Measurements from ENCODE around the gene RAB18. TPM values are rescaled to one million over a fixed set of nuclear protein-coding genes. Genes with fewer than 3 reads are reported as not detected.

Gene RAB18
- total RNA-seq, 1 experiment from 2014 or later: 154 TPM

DNA sequence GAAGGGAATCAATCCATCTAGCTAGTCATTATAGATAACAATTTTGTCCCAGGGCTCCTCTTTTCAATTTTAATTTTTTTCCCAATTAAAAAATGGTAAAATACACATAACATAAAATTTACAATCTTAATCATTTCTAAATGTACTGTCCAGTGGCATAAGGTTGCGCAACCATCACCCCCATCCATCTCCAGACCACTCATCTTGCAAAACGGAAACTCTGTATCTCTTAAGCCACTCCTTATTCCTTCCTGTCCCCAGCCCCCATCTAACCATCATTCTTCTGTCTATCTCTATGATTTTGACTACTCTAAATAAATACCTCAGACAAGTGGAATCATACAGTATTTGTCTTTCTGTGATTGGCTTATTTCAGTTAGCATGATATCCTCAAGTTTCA, 46.1 kb upstream of the RAB18 start:
- H3K4me3 ChIP-seq (ENCODE audit: low read depth, low read length): no peak overlapping the region
- H3K9me3 Mint-ChIP-seq (ENCODE audit: unreplicated experiment): no peaks in the 10 kb centered on the region
- H3K9me3 ChIP-seq: no peaks in the 10 kb centered on the region
- CTCF ChIA-PET: no interaction called here
- H3K36me3 Mint-ChIP-seq (ENCODE audit: insufficient read depth, unreplicated experiment): no peaks in the 10 kb centered on the region
- POLR2A ChIA-PET: no interaction called here
- H3K27me3 ChIP-seq (replicated peaks; ENCODE audit: control insufficient read depth, insufficient read depth, low read length): no peaks in the 10 kb centered on the region
- BruUV-seq (replicated peaks): no TSS peak
- peaks cover 53% of the 10 kb centered on the region for H3K4me1 ChIP-seq
- no peak overlapping the region for H3K4me3 Mint-ChIP-seq (ENCODE audit: unreplicated experiment)
- H3K36me3 ChIP-seq (ENCODE audit: control insufficient read depth, insufficient read depth, low read length): no peaks in the 10 kb centered on the region
- no peaks in the 10 kb centered on the region for H3K27me3 Mint-ChIP-seq (ENCODE audit: insufficient read depth, unreplicated experiment)
- intact Hi-C loops (cut with micrococcal nuclease; ENCODE audit: unreplicated experiment): no loop called here
- DNase-seq: no peak
- H3K27ac Mint-ChIP-seq (ENCODE audit: unreplicated experiment): no peak overlapping the region
- peaks cover 48% of the 10 kb centered on the region for H3K4me1 Mint-ChIP-seq (ENCODE audit: low read depth, unreplicated experiment)
- TF ChIP-seq, protein P1, sequence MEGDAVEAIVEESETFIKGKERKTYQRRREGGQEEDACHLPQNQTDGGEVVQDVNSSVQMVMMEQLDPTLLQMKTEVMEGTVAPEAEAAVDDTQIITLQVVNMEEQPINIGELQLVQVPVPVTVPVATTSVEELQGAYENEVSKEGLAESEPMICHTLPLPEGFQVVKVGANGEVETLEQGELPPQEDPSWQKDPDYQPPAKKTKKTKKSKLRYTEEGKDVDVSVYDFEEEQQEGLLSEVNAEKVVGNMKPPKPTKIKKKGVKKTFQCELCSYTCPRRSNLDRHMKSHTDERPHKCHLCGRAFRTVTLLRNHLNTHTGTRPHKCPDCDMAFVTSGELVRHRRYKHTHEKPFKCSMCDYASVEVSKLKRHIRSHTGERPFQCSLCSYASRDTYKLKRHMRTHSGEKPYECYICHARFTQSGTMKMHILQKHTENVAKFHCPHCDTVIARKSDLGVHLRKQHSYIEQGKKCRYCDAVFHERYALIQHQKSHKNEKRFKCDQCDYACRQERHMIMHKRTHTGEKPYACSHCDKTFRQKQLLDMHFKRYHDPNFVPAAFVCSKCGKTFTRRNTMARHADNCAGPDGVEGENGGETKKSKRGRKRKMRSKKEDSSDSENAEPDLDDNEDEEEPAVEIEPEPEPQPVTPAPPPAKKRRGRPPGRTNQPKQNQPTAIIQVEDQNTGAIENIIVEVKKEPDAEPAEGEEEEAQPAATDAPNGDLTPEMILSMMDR (IDR thresholded peaks at IDR 0.05; ENCODE audit: insufficient read depth in 1 of 2, low read depth in 1 of 2, low read length in 1 of 2, severe bottlenecking in 1 of 2, unreplicated experiment in 1 of 2): no peak

DNA sequence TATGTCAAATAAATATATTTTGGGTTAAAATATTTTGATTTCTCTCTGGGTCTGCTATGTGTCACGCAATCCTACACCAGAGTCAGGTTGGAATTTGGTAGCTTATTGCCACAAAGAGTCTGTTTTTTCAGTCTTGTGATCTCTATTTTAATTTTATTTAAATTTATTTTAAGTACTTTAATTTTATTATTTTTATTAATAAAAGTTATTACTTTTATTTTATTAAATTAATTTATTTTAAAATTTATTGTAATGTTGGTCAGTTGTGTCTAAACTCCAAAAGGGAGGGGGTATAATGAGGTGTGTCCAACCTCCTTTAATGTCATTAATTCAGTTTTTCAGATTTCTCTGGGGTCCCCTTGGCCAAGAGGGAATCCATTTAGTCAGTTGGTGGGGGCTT, 42.8 kb upstream of the RAB18 start:
- POLR2A ChIA-PET: no interaction called here
- H3K4me1 Mint-ChIP-seq (ENCODE audit: low read depth, unreplicated experiment): peaks cover 24% of the 10 kb centered on the region
- TF ChIP-seq, protein P1 (IDR thresholded peaks at IDR 0.05; ENCODE audit: insufficient read depth in 1 of 2, low read depth in 1 of 2, low read length in 1 of 2, severe bottlenecking in 1 of 2, unreplicated experiment in 1 of 2): no peak
- Histone ChIP-seq H3K4me3 (ENCODE audit: low read depth, low read length) (no peak overlapping the region), H3K36me3 (ENCODE audit: control insufficient read depth, insufficient read depth, low read length) (no peaks in the 10 kb centered on the region), H3K9me3 (no peaks in the 10 kb centered on the region), H3K4me1 (peaks cover 29% of the 10 kb centered on the region), H3K27me3 (replicated peaks; ENCODE audit: control insufficient read depth, insufficient read depth, low read length) (no peaks in the 10 kb centered on the region)
- no peaks in the 10 kb centered on the region for H3K27me3 Mint-ChIP-seq (ENCODE audit: insufficient read depth, unreplicated experiment)
- no peaks in the 10 kb centered on the region for H3K36me3 Mint-ChIP-seq (ENCODE audit: insufficient read depth, unreplicated experiment)
- H3K27ac Mint-ChIP-seq (ENCODE audit: unreplicated experiment): no peak overlapping the region
- no peak overlapping the region for H3K4me3 Mint-ChIP-seq (ENCODE audit: unreplicated experiment)
- intact Hi-C loops (cut with micrococcal nuclease; ENCODE audit: unreplicated experiment): no loop called here
- BruUV-seq (replicated peaks): no TSS peak
- peaks cover 10% of the 10 kb centered on the region for H3K9me3 Mint-ChIP-seq (ENCODE audit: unreplicated experiment)
- no peak for DNase-seq
- CTCF ChIA-PET: interaction anchor here (1.6 kb wide), 1 partner anchor 43 kb away, joined by 4 read pairs; the partner anchor contains the start of gene RAB18

DNA sequence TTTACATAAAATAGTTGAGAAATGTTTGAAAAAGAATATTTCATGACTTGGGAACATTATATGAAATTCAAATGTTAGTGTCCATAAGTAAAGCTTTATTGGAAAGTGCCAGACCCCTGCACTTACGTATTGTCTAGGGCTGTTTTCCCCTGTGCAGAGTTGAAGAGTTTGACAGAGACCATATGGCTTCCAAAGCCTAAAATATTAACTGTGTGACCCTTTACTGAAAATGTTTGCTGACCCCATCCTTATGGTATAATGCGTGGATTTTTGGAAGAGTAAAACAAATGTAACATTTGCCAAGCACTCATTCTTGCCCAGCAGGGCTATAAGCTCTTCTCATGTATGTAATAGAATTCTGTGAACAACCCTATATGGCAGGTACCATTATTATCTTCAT, 40.1 kb upstream of the RAB18 start:
- no peaks in the 10 kb centered on the region for H3K27me3 Mint-ChIP-seq (ENCODE audit: insufficient read depth, unreplicated experiment)
- no peak overlapping the region for H3K4me3 ChIP-seq (ENCODE audit: low read depth, low read length)

More for the DNA sequence above, 40.1 kb upstream of the RAB18 start:
- DNase-seq: no peak
- Mint-ChIP-seq H3K9me3 (ENCODE audit: unreplicated experiment) (peaks cover 14% of the 10 kb centered on the region), H3K36me3 (ENCODE audit: insufficient read depth, unreplicated experiment) (no peaks in the 10 kb centered on the region), H3K4me3 (ENCODE audit: unreplicated experiment) (no peak overlapping the region), H3K27ac (ENCODE audit: unreplicated experiment) (no peak overlapping the region), H3K4me1 (ENCODE audit: low read depth, unreplicated experiment) (peaks cover 12% of the 10 kb centered on the region)
- Histone ChIP-seq H3K36me3 (ENCODE audit: control insufficient read depth, insufficient read depth, low read length) (no peaks in the 10 kb centered on the region), H3K9me3 (no peaks in the 10 kb centered on the region), H3K4me1 (peaks cover 27% of the 10 kb centered on the region), H3K27me3 (replicated peaks; ENCODE audit: control insufficient read depth, insufficient read depth, low read length) (no peaks in the 10 kb centered on the region)
- POLR2A ChIA-PET: no interaction called here
- intact Hi-C loops (cut with micrococcal nuclease; ENCODE audit: unreplicated experiment): no loop called here
- BruUV-seq (replicated peaks): no TSS peak
- TF ChIP-seq, protein P1 (IDR thresholded peaks at IDR 0.05; ENCODE audit: insufficient read depth in 1 of 2, low read depth in 1 of 2, low read length in 1 of 2, severe bottlenecking in 1 of 2, unreplicated experiment in 1 of 2): no peak
- CTCF ChIA-PET: no interaction called here
